T-helper 2 cell treated with Interferon-gamma antibody and Interleukin-4, amounts not matched to agents 100 ng/mL and 5 ng/mL, for 36 hours (primary cell): ENCODE data around the gene HIF3A. TPM values are rescaled to one million over a fixed set of nuclear protein-coding genes. Genes with fewer than 3 reads are reported as not detected.

Experiments used
- intact Hi-C: fragments of 100-400 bp; cut with micrococcal nuclease; formaldehyde crosslinking; loops from one replicate; pipeline ENCODE4 v1.15.1; 2023
- total RNA-seq: library from RNA; stranded (reverse); gene quantifications from 2 replicates; pipeline ENCODE4 v1.2.3, GENCODE V29; 2022

Gene HIF3A
- total RNA-seq, 1 donor from 2014 or later, result not detected

DNA sequence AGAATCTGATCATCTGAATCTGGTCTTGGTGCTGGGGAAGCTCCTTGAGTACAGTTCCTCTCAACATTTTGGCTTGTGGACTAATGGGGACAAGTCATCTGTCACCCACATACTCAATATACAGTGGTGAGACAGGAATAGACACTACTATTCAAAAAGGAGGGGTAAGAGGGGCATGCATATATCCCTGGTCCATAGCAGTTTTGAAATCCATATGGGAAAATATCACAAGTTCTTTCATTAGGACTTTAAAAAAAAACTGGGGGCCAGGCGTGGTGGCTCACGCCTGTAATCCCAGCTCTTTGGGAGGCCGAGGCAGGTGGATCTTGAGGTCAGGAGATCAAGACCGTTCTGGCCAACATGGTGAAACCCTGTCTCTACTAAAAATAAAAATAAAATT is 29.8 kb downstream of the HIF3A start:
- intact Hi-C loops, result no loop called here

DNA sequence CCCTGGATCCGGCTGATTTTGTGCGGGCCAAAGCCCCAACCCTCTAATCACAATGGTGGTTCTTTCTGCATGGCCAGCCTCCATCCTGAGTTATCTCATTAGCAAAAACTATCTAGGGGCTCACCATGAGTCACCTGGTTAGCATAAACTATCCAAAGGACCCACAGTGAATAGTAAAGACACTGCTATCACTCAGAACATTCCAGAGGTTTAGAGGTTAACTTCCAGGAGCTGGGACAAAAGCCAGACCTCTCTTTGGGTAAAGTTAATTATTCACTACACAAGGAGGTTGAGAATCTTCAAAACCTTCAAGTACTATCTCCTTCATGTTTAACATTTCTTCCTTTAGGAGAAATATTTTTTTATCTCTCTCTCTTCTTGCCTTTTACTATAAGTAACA is 31.2 kb downstream of the HIF3A start:
- intact Hi-C loops, result no loop called here

DNA sequence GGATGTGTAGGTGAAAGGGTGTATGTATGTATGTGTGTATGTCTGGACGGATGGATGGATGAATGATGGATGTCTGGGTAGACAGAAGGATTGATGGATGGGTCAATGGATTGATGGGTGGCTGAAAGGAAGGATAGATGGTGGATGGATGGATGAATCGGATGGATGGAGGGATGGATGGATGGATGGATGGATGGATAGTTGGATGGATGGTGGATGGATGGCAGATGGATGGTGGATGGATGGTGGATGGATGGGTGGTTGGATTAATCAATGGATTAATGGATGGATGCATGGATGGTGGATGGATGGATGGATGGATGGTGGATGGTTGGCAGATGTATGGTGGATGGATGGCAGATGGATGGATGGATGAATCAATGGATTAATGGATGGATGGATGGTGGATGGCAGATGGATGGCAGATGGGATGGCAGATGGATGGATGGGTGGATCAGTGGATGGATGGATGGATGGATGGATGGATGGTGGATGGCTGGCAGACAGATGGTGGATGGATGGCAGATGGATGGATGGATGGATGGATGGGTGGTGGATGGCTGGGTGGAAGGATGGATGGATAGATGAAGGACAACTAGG is 33.6 kb downstream of the HIF3A start:
- intact Hi-C loops, result no loop called here

DNA sequence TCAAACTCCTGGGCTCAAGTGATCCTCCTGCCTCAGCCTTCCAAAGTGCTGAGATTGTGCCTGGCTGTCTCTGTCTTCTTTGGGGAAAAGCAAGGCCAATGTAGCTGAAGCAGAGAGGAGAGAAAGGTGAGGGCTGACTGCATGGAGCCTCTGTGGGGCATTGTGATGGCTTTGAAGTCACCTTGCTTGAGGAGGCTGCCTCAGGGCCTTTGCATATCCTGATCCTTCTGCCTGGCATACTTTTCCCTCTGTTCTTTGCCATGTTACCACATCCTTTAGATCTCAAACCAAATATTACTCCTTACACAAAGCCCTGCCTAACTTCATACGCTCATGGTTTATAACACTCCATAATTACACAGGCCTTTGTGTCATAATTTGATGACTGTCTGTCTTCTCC is 40.6 kb downstream of the HIF3A start:
- intact Hi-C loops, result no loop called here

DNA sequence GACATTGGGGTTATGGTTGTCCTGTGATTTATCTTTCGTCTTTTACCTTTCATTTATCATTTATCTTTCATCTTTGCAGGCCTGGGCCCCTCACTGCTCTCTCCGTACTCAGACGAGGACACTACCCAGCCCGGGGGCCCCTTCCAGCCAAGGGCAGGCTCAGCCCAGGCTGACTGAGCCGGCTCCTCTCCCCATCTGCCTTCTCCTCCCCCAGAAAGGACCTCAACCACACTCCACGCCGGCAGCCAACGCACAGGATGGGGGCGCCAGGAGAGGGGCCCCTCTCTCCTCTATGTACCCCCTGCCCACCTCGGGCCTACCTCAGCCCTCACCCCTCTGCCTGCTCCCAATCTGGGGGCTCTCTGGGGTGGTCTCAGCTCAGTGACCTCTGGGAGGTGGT is 42.6 kb downstream of the HIF3A start:
- intact Hi-C loops, result no loop called here

DNA sequence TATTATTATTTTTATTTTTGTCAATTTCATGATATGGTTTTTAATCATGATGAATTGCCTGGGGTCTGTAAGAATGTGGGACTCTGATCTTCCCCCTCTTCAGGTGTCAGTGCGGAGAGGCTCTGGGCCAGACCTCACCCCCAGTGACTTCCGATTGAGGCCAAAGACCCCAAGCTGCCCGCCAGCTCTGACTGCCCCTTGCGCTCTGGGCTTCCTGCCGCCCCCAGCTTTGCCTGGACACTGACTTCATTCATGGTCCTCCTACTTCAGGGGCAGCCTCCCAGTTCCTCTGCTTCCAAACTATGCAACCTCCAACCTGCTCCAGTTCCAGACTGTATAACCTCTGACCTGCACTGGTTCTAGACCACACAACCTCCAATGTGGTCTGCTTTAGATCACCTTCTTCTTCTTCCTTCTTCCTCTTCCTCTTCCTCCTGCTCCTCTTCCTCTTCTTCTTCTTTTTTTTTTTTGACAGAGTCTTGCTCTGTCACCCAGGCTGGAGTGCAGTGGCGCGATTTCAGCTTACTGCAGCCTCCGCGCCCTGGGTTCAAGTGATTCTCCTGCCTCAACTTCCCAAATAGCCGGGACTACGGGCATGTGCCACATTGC is 43.3 kb downstream of the HIF3A start:
- intact Hi-C loops, result no loop called here

DNA sequence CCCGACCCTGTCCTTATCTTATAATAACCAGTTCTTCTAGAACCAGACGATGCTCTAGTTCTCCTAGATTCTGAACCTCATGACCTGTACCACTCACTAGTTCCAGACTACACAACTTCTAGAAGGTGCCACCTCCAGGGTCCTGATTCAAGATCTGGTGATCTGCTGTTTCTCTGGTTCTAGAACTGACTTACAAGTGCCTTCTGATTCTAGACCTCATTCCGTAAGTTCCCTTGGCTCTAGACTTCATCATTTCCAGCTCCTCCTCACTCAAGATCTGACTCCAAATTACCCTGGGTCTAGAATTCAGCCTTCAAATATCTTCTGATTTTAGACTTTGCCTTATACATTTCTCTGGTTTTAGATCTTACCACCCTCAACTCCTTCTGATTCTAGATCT is 45.1 kb downstream of the HIF3A start:
- intact Hi-C loops, result no loop called here

DNA sequence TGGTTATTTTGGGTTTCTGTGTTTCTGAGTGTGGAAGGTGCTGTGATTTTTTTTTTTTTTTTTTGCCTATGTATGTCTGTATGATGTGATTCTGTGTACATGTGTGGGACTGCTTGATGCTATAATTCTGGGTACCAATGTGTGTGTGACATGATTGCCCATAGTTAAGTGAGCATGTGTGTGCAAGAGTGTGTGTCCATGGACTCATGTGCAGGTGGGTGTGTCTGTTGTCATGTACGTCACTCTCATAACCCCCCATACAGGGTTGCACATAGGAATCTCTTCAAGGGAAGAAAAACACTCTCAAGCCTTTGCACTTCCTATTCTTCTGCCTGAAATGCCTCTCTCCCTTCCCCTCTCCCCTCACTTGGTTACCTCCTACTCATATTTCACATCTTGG is 47.5 kb downstream of the HIF3A start:
- intact Hi-C loops, result no loop called here

DNA sequence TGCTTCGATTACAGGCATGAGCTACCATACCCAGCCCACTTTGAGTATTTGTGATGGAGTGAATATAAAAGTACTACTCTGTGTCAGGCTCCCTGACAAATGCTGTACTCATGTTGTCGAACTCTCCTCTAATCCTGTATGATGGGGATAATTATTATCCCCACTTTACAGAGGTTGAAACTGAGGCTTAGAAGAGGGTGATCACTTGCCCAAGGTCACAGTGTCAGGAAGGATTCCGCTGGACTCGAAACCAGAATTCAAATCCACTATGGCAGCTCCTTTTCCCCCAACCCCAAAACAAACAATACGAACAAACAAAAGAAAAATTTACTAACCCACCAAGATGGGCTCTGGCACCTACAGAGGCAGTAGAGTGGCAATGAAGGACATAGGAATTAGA is 48.3 kb downstream of the HIF3A start:
- intact Hi-C loops, result loop anchor here (5.0 kb wide), 1 partner anchor 142 kb away; no protein-coding TSS in a partner anchor

DNA sequence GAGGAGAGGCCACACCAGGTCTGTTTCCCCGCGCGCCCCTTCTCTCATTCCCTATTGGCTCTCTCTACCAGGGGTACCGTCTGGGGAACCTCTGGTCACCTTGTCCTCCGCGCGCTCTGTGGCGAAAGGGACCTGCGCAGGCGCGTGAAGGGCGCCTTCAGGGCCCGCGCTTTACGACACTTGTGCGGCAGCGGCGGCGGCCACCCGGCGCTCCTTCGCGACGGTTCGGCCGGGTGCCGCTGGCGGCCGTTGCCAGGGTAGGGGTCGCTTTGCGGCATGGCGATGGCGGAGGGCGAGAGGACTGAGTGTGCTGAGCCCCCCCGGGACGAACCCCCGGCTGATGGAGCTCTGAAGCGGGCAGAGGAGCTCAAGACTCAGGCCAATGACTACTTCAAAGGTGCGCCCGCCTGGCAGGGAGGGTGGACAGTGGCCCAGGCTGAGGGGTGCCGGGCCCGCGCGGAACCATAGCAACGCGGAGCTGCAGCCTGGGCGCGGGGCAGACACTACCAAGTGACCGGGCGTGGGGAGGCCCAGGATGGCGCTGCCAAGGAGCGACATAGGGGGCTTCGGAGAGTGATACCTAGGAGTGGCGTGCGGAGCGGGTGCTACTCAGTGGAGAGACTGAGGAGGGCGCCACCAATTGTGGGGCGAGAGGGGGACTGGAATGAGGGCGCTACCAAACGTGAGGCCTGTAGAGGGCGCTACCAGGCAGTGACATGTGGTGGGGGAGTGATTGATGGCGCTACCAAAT is 50.2 kb downstream of the HIF3A start, which contains the start of gene PPP5C:
Gene PPP5C (plus strand): TSS at position 267 of the 751 bp plus-strand sequence. CDS start 10 bp downstream, at position 277.
- intact Hi-C loops, result loop anchor here (2.0 to 5.0 kb wide), 2 partner anchors 48 to 140 kb away; no protein-coding TSS in a partner anchor

DNA sequence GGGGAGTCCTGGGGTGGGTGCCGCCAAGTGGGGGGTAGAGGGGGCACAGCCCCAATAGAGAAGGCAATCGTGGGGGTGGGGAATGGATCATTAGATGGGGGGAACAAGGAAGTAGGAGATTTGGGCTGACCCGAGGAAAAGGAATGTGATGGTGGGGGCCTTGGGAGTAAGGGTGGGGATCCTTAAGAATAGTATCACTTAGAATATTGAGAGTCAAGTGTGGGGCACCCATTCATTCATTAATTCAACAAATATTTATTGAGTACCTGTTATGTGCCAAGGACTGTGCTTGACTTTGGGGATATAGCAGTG is 50.7 kb downstream of the HIF3A start:
- intact Hi-C loops, result loop anchor here (2.0 to 5.0 kb wide), 2 partner anchors 47 to 140 kb away; no protein-coding TSS in a partner anchor

DNA sequence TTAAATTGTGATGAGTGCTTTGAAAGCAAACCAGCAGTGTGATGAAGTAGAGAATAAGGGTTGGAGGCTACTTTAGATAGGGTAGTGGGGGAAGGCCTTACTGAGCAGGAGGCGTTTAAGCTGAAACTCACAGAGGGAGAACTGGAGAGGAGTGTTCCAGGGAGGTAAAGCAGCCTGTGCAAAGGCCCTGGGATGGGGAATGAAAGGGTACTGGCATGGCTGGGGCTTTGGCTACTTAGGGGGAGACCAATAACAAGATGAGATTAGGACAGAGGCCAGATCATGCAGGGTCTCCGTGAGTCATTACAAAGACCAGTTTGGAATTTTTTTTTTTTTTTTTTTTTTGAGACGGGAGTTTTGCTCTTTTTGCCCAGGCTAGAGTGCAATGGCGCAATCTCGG is 51.1 kb downstream of the HIF3A start:
- intact Hi-C loops, result loop anchor here (2.0 to 5.0 kb wide), 2 partner anchors 47 to 139 kb away; no protein-coding TSS in a partner anchor

DNA sequence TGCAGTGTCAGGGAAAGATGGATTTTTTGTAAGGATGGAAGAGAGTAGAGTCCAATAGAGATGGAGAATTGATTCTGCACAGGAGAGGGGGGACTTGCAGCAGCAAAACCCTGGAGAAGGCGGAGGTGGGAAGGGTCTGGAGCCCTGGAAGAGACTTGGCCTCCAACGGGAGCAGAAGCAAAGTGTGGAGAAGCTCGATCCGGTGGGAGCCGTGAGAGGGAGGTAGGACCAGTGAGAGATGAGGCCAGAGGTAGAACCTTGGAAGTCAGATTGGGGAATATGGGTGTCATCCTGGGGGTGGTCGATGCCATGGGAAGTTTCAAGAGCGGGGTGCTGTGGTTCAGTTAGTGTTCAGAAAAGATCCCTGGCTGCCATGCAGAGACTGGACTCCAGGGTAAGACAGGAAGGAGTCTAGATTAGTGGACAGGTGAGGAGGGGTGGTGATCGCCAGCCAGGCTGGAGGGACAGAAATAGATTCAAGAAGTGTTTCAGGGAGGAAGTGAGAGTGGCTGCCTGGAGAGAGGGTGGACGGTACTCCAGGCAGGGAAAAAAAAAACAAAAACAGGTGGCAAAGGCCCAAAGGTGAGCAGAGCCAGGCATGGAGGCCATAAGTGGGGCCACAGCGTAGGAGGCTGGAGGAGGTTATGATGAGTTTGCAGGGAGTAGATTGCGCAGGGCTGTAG is 52.6 kb downstream of the HIF3A start:
- intact Hi-C loops, result loop anchor here (5.0 kb wide), 1 partner anchor 138 kb away; no protein-coding TSS in a partner anchor

DNA sequence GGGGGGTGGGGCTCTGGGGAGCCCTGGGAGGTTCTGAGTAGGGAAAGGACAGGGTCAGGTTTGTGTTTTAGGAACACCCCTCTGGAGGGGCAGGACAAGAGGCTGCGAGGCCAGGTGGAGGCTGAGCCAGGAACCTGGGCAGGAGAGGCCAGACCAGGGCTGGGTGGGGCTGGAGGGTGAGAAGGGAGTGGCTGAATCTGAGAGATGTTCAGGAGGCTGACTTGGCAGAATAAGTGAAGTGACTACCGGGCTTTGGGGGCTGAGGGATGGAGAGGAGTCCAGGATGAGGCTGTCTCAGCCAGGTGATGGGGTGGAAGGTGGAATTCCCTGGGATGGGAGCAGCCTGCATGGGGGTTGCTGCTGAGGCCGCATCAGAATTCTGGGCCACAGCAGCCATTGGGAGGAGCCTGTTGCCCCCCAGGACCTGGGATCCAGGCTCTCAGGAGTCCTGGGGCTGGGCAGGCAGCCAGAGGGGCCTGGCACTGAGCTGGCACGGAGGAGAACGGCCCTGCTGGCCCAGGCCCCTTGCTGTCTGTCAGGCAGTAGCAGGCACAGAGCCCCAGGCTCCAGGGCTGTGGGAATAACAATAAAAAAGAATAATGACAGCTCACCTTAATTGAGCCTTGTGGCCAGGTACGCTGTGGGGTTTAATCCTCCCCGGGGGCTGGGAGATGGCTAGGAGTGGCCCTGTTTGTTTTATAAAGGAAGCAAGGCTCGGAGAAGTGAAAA is 53.4 kb downstream of the HIF3A start:
- intact Hi-C loops, result no loop called here

DNA sequence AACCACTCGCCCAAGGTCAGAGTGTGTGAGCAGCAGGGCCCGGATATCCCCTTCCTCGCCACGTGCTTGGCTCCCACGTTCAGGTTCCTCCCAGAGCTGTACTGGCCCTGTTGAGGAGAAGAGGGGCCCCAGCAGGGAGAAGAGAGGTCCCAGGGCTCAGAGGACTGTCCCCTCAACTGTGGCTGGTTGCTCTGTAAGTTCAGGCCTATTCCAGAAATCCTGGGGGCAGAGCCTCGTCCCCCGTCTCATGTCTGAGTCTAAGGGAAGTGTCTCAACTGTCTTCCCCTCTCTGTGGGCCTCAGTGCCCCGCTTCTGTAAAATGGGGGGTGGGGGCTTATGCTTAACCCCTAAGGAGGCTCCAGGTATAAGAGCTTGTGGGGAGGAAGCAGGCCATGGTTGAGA is 53.9 kb downstream of the HIF3A start:
- intact Hi-C loops, result no loop called here

DNA sequence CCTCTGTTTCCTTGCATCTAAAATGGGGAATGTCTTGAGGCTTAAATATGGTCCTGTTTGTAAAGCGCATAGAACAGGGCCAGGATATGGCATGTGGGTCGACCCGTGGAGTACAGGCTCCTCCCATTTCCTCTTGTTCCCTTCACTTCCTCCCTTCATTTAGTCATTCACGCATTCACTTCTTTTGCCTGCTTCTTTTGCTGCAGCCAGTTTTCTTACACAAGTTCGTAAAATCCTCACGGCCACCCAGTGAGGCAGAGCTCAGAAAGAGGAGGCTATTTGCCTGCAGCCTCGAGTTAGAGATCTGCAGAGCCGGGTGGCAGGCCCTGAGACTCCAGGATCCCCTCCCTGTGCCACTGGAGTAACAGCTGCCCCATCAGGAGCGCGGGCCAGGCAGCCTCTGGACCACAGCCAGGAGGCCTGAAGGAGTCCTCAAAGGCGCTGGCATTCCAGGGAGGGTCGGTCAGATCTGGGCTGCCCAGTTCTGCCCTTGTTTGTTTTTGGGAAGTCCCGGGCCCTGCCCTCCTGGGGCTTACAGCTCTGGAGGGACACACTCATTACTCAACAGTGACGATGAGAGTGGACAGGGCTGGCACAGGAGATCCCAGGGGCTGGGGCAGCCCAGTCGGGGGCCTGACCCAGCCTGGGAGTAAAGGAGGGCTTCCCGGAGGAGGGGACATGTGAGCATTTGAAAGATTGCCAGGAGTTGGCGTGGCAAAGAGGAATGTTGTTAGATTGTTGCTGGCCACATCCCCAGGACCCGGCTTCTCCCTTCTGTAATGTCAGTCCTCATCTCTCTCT is 54.6 kb downstream of the HIF3A start:
- intact Hi-C loops, result no loop called here

DNA sequence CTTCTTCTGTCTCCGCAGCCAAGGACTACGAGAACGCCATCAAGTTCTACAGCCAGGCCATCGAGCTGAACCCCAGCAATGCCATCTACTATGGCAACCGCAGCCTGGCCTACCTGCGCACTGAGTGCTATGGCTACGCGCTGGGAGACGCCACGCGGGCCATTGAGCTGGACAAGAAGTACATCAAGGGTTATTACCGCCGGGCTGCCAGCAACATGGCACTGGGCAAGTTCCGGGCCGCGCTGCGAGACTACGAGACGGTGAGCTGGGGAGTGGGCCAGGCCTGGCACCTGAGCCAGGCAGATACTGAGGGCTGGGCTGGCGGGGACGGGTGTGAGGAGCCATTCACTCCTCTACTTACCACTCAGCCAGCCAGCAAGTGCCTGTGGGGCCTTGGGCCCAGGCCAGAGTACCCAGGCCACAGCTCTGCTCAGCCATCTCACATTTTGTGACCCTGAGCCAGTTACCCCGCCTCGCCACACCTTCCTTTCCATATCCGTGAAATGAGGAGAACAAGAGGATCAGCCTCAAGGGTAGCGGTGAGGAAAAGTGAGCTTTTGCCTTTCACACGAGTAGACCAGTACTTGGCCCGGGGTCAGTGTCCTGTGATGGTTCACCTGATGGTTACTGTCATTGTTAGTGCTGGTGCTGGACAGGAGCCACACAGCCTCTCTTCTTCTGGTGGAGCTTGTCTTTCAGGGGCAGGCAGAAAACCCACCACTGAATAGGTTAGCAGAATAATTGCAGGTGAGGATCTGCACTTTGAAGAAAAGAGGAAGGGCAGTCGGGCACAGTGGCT is 57.1 kb downstream of the HIF3A start:
- intact Hi-C loops, result no loop called here

DNA sequence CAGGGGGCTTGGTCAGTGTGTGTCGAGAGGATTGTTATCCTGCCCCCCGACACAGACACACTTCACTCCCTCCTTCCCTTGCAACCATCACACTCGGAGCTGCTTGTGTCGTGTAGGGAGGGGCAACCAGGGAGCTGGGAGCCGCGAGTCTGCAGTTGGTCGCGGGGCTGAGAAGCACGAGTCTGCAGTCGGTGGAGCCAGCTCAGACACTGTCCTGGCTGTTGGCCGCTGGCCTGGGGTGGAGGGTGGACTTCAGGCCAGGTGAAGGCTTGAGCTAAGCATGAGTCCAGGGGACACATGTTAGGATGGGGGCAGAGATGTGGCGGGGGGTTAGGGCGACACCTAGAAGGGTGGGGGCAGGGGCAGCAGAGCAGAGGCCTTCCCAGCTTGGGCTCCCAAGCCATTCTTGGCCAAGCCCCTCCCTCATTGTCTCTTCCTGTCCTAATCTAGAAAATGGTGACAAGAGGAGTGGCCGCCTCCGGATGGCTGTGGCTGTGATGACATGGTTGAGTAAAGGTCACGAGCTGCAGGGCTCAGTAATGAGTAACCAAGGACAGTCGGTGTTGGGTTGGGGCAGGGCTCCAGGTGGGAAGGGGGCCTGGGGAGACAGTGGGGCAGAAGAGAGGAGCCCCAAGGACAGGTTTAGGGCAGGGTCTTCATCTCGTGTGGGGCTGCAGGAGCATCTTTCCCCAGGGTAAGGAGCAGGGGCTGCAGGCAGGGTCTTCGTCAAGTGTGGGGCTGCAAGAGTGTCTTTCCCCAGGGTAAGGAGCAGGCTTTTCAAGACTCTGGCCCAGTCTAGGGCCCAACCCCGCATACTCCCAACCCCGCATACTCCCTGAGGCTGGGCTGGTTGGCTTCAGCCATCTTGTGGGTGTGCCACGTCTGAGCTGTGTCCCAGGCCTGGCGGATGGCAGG is 58.6 kb downstream of the HIF3A start:
- intact Hi-C loops, result no loop called here
